Measurements from ENCODE around the gene CPEB4. TPM values are rescaled to one million over a fixed set of nuclear protein-coding genes. Genes with fewer than 3 reads are reported as not detected.

The CPEB4 gene
- total and polyA plus RNA-seq, 9 of the 15 experiments (the other 6 are each of a cell fraction or from before 2014, with no cell fraction given) = 7.4 to 21.3 (median 12.4) TPM

DNA sequence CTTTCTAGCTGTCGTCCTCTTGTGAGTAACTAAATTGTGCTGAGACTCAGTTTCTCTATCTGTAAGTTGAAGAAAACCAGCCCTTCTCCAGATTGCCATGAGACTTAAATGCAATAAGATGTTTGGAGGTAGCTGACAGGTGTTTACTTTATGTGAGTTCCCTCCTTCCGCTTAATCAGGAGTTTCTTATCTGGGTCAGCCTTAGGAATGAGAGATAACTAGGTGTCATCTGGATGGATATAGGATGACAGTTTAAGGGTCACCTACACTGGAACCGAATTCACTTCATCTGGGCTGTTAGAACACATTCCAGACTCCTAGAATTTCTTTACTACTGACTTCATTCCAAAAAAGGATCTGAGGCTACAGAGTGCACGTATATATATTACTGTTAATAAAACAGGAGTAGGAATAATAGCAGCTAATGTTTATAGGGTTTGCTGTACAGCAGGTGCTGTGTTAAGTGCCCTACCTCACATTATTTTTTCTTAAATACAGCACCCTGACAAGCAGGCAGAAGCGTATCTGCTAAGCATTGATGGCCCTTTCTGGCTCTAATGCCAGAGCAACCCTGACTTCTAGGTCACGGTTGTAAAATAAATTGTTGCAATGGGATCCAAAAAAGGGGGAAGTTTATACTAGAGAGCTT, 30.0 kb upstream of the CPEB4 start (continued):
- no peak for TF ChIP-seq POLR3A (IDR thresholded peaks at IDR 0.05; ENCODE audit: borderline replicate concordance, extremely low read depth, insufficient read depth, insufficient read length)
- no peak for TF ChIP-seq ZNF592 (IDR thresholded peaks at IDR 0.05)
- TF ChIP-seq ZKSCAN3 (CRISPR knock-in tag; IDR thresholded peaks at IDR 0.05) = no peak
- TF ChIP-seq XRCC5 (IDR thresholded peaks at IDR 0.05; ENCODE audit: low read depth, low read length) = no peak
- no peak for TF ChIP-seq HMG20A (CRISPR knock-in tag; conservative IDR thresholded peaks at IDR 0.05)
- TF ChIP-seq NR2C2 (CRISPR knock-in tag; IDR thresholded peaks at IDR 0.05) = no peak
- TF ChIP-seq NR2C2 (tag; IDR thresholded peaks at IDR 0.05) = peak; percentile 42
- TF ChIP-seq THRB (CRISPR knock-in tag; conservative IDR thresholded peaks at IDR 0.05) = no peak
- no peak for TF ChIP-seq ARID1B (IDR thresholded peaks at IDR 0.05)
- no peak for TF ChIP-seq ATF7 (IDR thresholded peaks at IDR 0.05)
- TF ChIP-seq THRA (IDR thresholded peaks at IDR 0.05) = no peak
- TF ChIP-seq ZNF239 (CRISPR knock-in tag; IDR thresholded peaks at IDR 0.05) = no peak
- TF ChIP-seq, protein P1, sequence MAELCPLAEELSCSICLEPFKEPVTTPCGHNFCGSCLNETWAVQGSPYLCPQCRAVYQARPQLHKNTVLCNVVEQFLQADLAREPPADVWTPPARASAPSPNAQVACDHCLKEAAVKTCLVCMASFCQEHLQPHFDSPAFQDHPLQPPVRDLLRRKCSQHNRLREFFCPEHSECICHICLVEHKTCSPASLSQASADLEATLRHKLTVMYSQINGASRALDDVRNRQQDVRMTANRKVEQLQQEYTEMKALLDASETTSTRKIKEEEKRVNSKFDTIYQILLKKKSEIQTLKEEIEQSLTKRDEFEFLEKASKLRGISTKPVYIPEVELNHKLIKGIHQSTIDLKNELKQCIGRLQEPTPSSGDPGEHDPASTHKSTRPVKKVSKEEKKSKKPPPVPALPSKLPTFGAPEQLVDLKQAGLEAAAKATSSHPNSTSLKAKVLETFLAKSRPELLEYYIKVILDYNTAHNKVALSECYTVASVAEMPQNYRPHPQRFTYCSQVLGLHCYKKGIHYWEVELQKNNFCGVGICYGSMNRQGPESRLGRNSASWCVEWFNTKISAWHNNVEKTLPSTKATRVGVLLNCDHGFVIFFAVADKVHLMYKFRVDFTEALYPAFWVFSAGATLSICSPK (IDR thresholded peaks at IDR 0.05; ENCODE audit: borderline replicate concordance) = no peak
- no peak for TF ChIP-seq HES1 (IDR thresholded peaks at IDR 0.05; ENCODE audit: low read depth)
- peak; percentile 89 for TF ChIP-seq TBP (optimal IDR thresholded peaks at IDR 0.05; ENCODE audit: low read depth, low read length)
- no peak for TF ChIP-seq SMARCB1 (IDR thresholded peaks at IDR 0.05; ENCODE audit: insufficient read length, low read depth)
- peak; percentile 38; the same call in 1 of the 2 replicates for TF ChIP-seq EP300 (IDR thresholded peaks at IDR 0.05; ENCODE audit: low read length)
- no peak for TF ChIP-seq ZNF121 (CRISPR knock-in tag; conservative IDR thresholded peaks at IDR 0.05)
- no peak for TF ChIP-seq PURB (CRISPR knock-in tag; IDR thresholded peaks at IDR 0.05; ENCODE audit: low read depth)
